IMR-90 (cell line): Measurements from ENCODE around the gene PCDHGB1. TPM values are rescaled to one million over a fixed set of nuclear protein-coding genes. Genes with fewer than 3 reads are reported as not detected.
A peak's percentile ranks its signal among the peaks of the same experiment; 100 is the strongest.

Experiments used
- ATAC-seq: fragments of 200-7000 bp; cut with Tn5 transposase; 2 replicates; pipeline ENCODE4 v1.9.1; 2020; ENCODE audit warnings: low read depth, mild to moderate bottlenecking, moderate library complexity
- BruUV-seq: library from RNA; stranded (reverse); fragments of 400-500 nt; replicated peaks from 2 replicates; lab custom pipeline; 2021; lab: Mats Ljungman, UMichigan
- CTCF ChIA-PET: fragments of 300-600 bp; formaldehyde crosslinking; extraction: SDS; loops from one replicate; lab custom pipeline; 2021; ENCODE audit warnings: antibody characterized with exemption; lab: Yijun Ruan, JAX
- POLR2A ChIA-PET: fragments of 300-600 bp; sonication (Branson Sonifier 250); formaldehyde crosslinking; loops from one replicate; lab custom pipeline; 2022; ENCODE audit warnings: antibody characterized with exemption; ENCODE audit not compliant: unreplicated experiment; lab: Charles Lee
- DNase-seq: peaks from one replicate; pipeline ENCODE4 v3.0.0; 2013
- H2AFZ ChIP-seq: replicated peaks from 2 replicates; pipeline ENCODE3; 2013; ENCODE audit warnings: low read length, mild to moderate bottlenecking; ENCODE audit not compliant: poor library complexity
- H2AK5ac ChIP-seq: 2 replicates; pipeline ENCODE4 v1.6.1; 2013; ENCODE audit warnings: low read depth, low read length, inconsistent platforms
- H2AK9ac ChIP-seq: replicated peaks from 2 replicates; pipeline ENCODE3; 2013; ENCODE audit warnings: mild to moderate bottlenecking, low read depth, low read length, moderate library complexity; ENCODE audit not compliant: poor library complexity
- H2BK120ac ChIP-seq: 2 replicates; pipeline ENCODE4 v1.6.1; 2013; ENCODE audit warnings: low read depth, low read length, inconsistent platforms
- H2BK15ac ChIP-seq: 3 replicates; pipeline ENCODE4 v1.6.1; 2013; ENCODE audit warnings: low read depth, low read length, inconsistent platforms
- H2BK20ac ChIP-seq: 2 replicates; pipeline ENCODE4 v1.6.1; 2013; ENCODE audit warnings: low read depth, mild to moderate bottlenecking, inconsistent platforms, low read length, moderate library complexity
- H2BK5ac ChIP-seq: 2 replicates; pipeline ENCODE4 v1.6.1; 2013; ENCODE audit warnings: mild to moderate bottlenecking, low read depth, low read length, inconsistent platforms; ENCODE audit not compliant: poor library complexity, severe bottlenecking
- H3K14ac ChIP-seq: replicated peaks from 2 replicates; pipeline ENCODE4 v1.6.1; 2013; ENCODE audit warnings: low read depth, low read length, inconsistent platforms
- H3K18ac ChIP-seq: 2 replicates; pipeline ENCODE4 v1.6.1; 2013; ENCODE audit warnings: low read depth, low read length, control low read depth
- H3K23ac ChIP-seq: 2 replicates; pipeline ENCODE4 v1.6.1; 2013; ENCODE audit warnings: low read depth, low read length, inconsistent platforms
- H3K27ac ChIP-seq: 2 replicates; pipeline ENCODE4 v1.5.1; 2013; ENCODE audit warnings: mild to moderate bottlenecking, control low read depth, low read length; ENCODE audit not compliant: insufficient read depth
- H3K27me3 ChIP-seq: 2 replicates; pipeline ENCODE4 v1.6.1; 2013; ENCODE audit warnings: low read length; ENCODE audit not compliant: control insufficient read depth, insufficient read depth
- H3K36me3 ChIP-seq: 2 replicates; pipeline ENCODE4 v1.6.1; 2013; ENCODE audit warnings: low read length, mixed read lengths; ENCODE audit not compliant: control insufficient read depth, insufficient read depth
- H3K4ac ChIP-seq: 2 replicates; pipeline ENCODE4 v1.6.1; 2013; ENCODE audit warnings: low read depth, low read length, inconsistent platforms
- H3K4me1 ChIP-seq: 2 replicates; pipeline ENCODE4 v1.6.1; 2013; ENCODE audit warnings: low read length, mixed read lengths; ENCODE audit not compliant: control insufficient read depth, insufficient read depth
- H3K4me2 ChIP-seq: 2 replicates; pipeline ENCODE4 v1.6.1; 2013; ENCODE audit warnings: low read depth, mild to moderate bottlenecking, control low read depth, low read length, moderate library complexity
- H3K4me3 ChIP-seq: 2 replicates; pipeline ENCODE4 v1.5.1; 2013; ENCODE audit warnings: low read depth, mild to moderate bottlenecking, control low read depth, low read length, moderate library complexity; ENCODE audit not compliant: insufficient read depth
- H3K56ac ChIP-seq: 2 replicates; pipeline ENCODE4 v1.6.1; 2013; ENCODE audit warnings: low read length, inconsistent platforms; ENCODE audit not compliant: insufficient read depth; ENCODE audit errors: extremely low read depth
- H3K79me1 ChIP-seq, 2 experiments: 2 replicates each; pipeline ENCODE4 v1.6.1; 2013; ENCODE audit warnings: low read length in 2 of 2, inconsistent platforms in 1 of 2, low read depth in 1 of 2
- H3K9ac ChIP-seq: 2 replicates; pipeline ENCODE4 v1.6.1; 2013; ENCODE audit warnings: low read depth, low read length, control low read depth
- H3K9me1 ChIP-seq: 2 replicates; pipeline ENCODE4 v1.6.1; 2013; ENCODE audit warnings: low read length, inconsistent platforms; ENCODE audit not compliant: insufficient read depth
- H3K9me3 ChIP-seq: 2 replicates; pipeline ENCODE4 v1.6.1; 2013; ENCODE audit warnings: low read length; ENCODE audit not compliant: control insufficient read depth, insufficient read depth
- H4K20me1 ChIP-seq: 2 replicates; pipeline ENCODE4 v1.6.1; 2013; ENCODE audit warnings: low read length, inconsistent platforms; ENCODE audit not compliant: insufficient read depth
- H4K5ac ChIP-seq: 2 replicates; pipeline ENCODE4 v1.6.1; 2013; ENCODE audit warnings: mild to moderate bottlenecking, low read depth, low read length, control low read depth
- H4K8ac ChIP-seq, 2 experiments: 2 replicates each; pipeline ENCODE4 v1.6.1; 2013; ENCODE audit warnings: low read depth in 2 of 2, low read length in 2 of 2, control low read depth in 1 of 2, inconsistent platforms in 1 of 2
- H4K91ac ChIP-seq: 2 replicates; pipeline ENCODE4 v1.6.1; 2013; ENCODE audit warnings: low read depth, low read length, inconsistent platforms; ENCODE audit not compliant: insufficient read depth
- BHLHE40 ChIP-seq: fragments of 150-350 bp; IDR thresholded peaks from 2 replicates; pipeline ENCODE4 v1.6.1; 2016; ENCODE audit warnings: mild to moderate bottlenecking, low read depth, low read length
- CEBPB ChIP-seq: IDR thresholded peaks from 2 replicates; pipeline ENCODE4 v1.6.1; 2012; ENCODE audit warnings: low read depth, low read length, improper control_type of control experiment
- CHD1 ChIP-seq: IDR thresholded peaks from 2 replicates; pipeline ENCODE4 v1.6.1; 2012; ENCODE audit warnings: low read depth, low read length, improper control_type of control experiment
- CTCF ChIP-seq: conservative IDR thresholded peaks from 2 replicates; pipeline ENCODE4 v1.5.1; 2012; ENCODE audit warnings: mild to moderate bottlenecking, low read depth, low read length, improper control_type of control experiment
- ELK1 ChIP-seq: fragments of 150-350 bp; IDR thresholded peaks from 2 replicates; pipeline ENCODE4 v1.6.1; 2016; ENCODE audit warnings: low read depth, mild to moderate bottlenecking, low read length, moderate library complexity, borderline replicate concordance
- FOS ChIP-seq: fragments of 150-350 bp; IDR thresholded peaks from 2 replicates; pipeline ENCODE4 v1.6.1; 2016; ENCODE audit warnings: low read depth, low read length
- MAFK ChIP-seq: IDR thresholded peaks from 2 replicates; pipeline ENCODE4 v1.6.1; 2012; ENCODE audit warnings: low read depth, low read length, improper control_type of control experiment
- MAZ ChIP-seq: IDR thresholded peaks from 2 replicates; pipeline ENCODE4 v1.6.1; 2012; ENCODE audit warnings: low read depth, mild to moderate bottlenecking, low read length, improper control_type of control experiment, moderate library complexity, borderline replicate concordance
- MXI1 ChIP-seq: IDR thresholded peaks from 2 replicates; pipeline ENCODE4 v1.6.1; 2012; ENCODE audit warnings: low read depth, mild to moderate bottlenecking, low read length, moderate library complexity, borderline replicate concordance
- NFE2L2 ChIP-seq: fragments of 150-350 bp; IDR thresholded peaks from 2 replicates; pipeline ENCODE4 v1.6.1; 2016; ENCODE audit warnings: low read depth, mild to moderate bottlenecking, low read length
- POLR2A ChIP-seq: IDR thresholded peaks from 2 replicates; pipeline ENCODE4 v1.6.1; 2012; ENCODE audit warnings: mild to moderate bottlenecking, low read depth, low read length
- RAD21 ChIP-seq: IDR thresholded peaks from 2 replicates; pipeline ENCODE4 v1.6.1; 2012; ENCODE audit warnings: low read length, improper control_type of control experiment
- RCOR1 ChIP-seq: IDR thresholded peaks from 2 replicates; pipeline ENCODE4 v1.6.1; 2012; ENCODE audit warnings: mild to moderate bottlenecking, low read length, improper control_type of control experiment; ENCODE audit not compliant: insufficient replicate concordance
- RFX5 ChIP-seq: IDR thresholded peaks from 2 replicates; pipeline ENCODE4 v1.8.0; 2012; ENCODE audit warnings: low read depth, mild to moderate bottlenecking, low read length, moderate library complexity
- SMC3 ChIP-seq: fragments of 150-350 bp; IDR thresholded peaks from 2 replicates; pipeline ENCODE4 v1.6.1; 2016; ENCODE audit warnings: low read depth, mild to moderate bottlenecking, antibody characterized with exemption, low read length, moderate library complexity
- USF2 ChIP-seq: fragments of 150-350 bp; IDR thresholded peaks from 2 replicates; pipeline ENCODE4 v1.6.1; 2017; ENCODE audit warnings: mild to moderate bottlenecking, antibody characterized with exemption, low read length, low read depth
- WGBS, 2 experiments: methylation state at CpG; one replicate each; pipeline versions ENCODE4 v1.1.5 to v1.1.7; 2013; ENCODE audit warnings: missing lambda C conversion rate in 2 of 2; ENCODE audit not compliant: insufficient read length in 1 of 2; ENCODE audit errors: extremely low coverage in 2 of 2; 5-methylcytosine and 5-hydroxymethylcytosine counted together
- dilution Hi-C: fragments of 300-500 bp; cut with HindIII; formaldehyde crosslinking; loops from one replicate; pipeline ENCODE4 v1.14.3; 2018; ENCODE audit warnings: low sequenced_read_pairs; ENCODE audit not compliant: unreplicated experiment
- in situ Hi-C: fragments of 300-500 bp; cut with MboI; formaldehyde crosslinking; loops from 3 replicates; pipeline ENCODE4 v1.14.3; 2019; ENCODE audit warnings: low sequenced_read_pairs, inconsistent platforms, mixed read lengths
- intact Hi-C: fragments of 100-400 bp; cut with micrococcal nuclease; formaldehyde crosslinking; loops from 2 replicates; pipeline ENCODE4 v1.10.0; 2022
- polyA plus RNA-seq, 3 experiments: library from polyadenylated mRNA; depleted of rRNA; stranded (reverse); fragments of >200 nt; gene quantifications; 2 replicates each; pipeline ENCODE4 v1.2.3, GENCODE V29; 2012; ENCODE audit warnings: low replicate concordance in 1 of 3
- total RNA-seq: library from RNA; depleted of rRNA; stranded (reverse); fragments of >200 nt; gene quantifications from 2 replicates; pipeline ENCODE4 v1.2.3, GENCODE V29; 2012

PCDHGB1 gene
- total and polyA plus RNA-seq, 2 of the 4 experiments (the other 2 are of a cell fraction): 1.9 to 3.6 TPM

GRCh38 chr5:141398608-141399007, 48.7 kb downstream of the PCDHGB1 start:
- Histone ChIP-seq H3K27ac (no peak overlapping the region), H2AK5ac (no peak overlapping the region), H3K4me2 (peak overlapping the region; percentile 13; the same call in 1 of the 2 replicates), H3K4me3 (no peak overlapping the region), H2BK20ac (no peak overlapping the region), H3K56ac (no peak overlapping the region), H3K79me1 (peaks cover 7 to 15% of the 10 kb centered on the region in 2 experiments; a peak in 3 of 4 replicates), H4K20me1 (no peaks in the 10 kb centered on the region), H3K27me3 (no peaks in the 10 kb centered on the region), H4K91ac (no peak overlapping the region), H3K4me1 (no peaks in the 10 kb centered on the region), H3K18ac (no peak overlapping the region), H3K14ac (no peak overlapping the region), H2BK15ac (no peak overlapping the region), H2BK5ac (no peak overlapping the region), H3K23ac (no peak overlapping the region), H3K4ac (no peak overlapping the region), H3K9ac (no peak overlapping the region), H2BK120ac (no peak overlapping the region), H2AK9ac (no peak overlapping the region), H2AFZ (no peak overlapping the region), H3K9me3 (peaks cover 49% of the 10 kb centered on the region), H3K9me1 (no peaks in the 10 kb centered on the region), H3K36me3 (peaks cover 18% of the 10 kb centered on the region), H4K8ac (no peak overlapping the region), H4K5ac (no peak overlapping the region; the same call in 1 of the 2 replicates)
- intact Hi-C loops: no loop called here
- dilution Hi-C loops: no loop called here
- POLR2A ChIA-PET: no interaction called here
- CTCF ChIA-PET: no interaction called here
- no peak for DNase-seq
- no peak for ATAC-seq
- no peak for TF ChIP-seq USF2
- TF ChIP-seq RAD21: no peak
- TF ChIP-seq CHD1: no peak
- TF ChIP-seq POLR2A: no peak
- no peak for TF ChIP-seq RCOR1
- no peak for TF ChIP-seq FOS
- TF ChIP-seq CTCF: no peak
- TF ChIP-seq RFX5: no peak
- TF ChIP-seq CEBPB: no peak
- no peak for TF ChIP-seq MXI1
- no peak for TF ChIP-seq MAZ
- no peak for TF ChIP-seq NFE2L2
- TF ChIP-seq MAFK: no peak
- no peak for TF ChIP-seq ELK1
- TF ChIP-seq SMC3: no peak
- no peak for TF ChIP-seq BHLHE40
- TSS peak; percentile 42 for BruUV-seq
- in situ Hi-C loops: no loop called here
- WGBS, 2 experiments: 42% methylated on average over 4 of the region's 15 CpGs; no CpG with 5 or more reads in 1 of the 2 experiments
